Epidermal melanocyte (primary cell): ENCODE data around the gene LYPD1.

Source experiments
- DNase-seq: peaks from one replicate; pipeline ENCODE4 v3.0.0; 2011; ENCODE audit warnings: low spot score; ENCODE audit not compliant: insufficient read length

The LYPD1 gene

DNA sequence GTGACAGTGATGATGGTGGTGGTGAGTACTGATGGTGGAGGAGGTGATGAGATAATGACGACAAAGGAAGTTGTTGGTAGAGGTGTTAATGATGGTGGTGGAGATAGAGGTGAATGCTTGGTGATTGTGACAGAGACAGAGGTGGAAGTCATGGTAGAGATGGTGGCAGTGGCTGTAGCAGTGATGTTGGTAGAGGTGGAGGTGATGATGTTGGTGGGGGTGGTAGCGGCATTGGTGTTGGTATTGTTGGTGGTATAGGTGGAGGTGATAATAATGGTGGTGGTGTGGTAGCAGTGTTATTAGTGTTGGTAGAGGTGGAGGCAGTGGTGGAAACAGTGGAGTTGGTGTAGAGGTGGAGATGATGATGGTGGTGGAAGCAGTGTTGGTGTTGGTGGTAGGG is 36.4 kb downstream of the LYPD1 start:
- no peak for DNase-seq

DNA sequence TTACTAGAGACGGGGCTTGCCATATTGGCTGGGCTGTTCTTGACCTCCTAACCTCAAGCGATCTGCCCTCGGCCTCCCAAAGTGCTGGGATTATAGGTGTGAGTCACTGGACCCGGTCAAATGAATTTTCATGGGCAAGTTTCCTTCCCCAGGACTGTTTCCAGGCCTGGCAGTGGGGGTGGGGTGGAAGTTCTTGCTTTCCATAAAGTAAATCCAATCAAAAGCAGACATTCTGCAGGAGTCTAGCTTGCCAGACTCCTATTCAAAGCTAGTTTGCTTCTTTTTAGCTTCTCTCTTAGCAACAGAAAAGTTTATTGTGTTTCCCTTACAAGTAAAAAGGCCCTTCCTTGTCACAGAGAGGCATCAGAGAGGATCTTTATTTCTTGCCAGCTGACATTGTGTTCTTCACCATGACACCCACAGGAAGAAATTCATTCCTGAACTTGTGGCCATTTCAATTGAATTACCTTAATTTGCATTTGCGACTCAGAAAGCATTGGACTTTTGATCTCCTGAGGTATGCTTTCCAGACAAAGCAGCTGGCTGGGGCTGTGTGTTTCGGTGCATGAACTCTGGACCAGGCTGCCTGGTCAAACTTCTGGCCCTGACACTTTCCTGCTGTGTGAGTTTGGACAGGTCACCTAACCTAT is 37.9 kb downstream of the LYPD1 start:
- no peak for DNase-seq

DNA sequence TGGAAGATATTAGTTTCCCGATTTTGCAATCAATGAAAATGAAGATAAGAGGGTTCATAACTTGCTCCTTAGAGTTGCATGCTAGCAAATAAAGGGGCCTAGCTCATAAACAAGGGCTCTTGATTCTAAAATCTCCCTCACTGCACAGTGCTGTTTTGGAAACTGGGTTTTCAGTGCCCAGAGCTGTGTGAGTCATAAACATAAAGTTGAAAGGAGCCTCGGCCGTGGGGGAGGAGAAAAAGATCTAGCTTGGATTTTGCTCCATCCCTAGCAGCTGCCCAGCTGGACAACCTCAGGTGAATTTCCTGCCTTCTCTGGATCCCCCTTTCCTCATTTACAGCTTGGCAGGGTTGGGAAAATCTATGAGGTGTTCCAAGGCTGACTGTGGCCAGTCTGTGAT is 42.5 kb downstream of the LYPD1 start:
- no peak for DNase-seq

DNA sequence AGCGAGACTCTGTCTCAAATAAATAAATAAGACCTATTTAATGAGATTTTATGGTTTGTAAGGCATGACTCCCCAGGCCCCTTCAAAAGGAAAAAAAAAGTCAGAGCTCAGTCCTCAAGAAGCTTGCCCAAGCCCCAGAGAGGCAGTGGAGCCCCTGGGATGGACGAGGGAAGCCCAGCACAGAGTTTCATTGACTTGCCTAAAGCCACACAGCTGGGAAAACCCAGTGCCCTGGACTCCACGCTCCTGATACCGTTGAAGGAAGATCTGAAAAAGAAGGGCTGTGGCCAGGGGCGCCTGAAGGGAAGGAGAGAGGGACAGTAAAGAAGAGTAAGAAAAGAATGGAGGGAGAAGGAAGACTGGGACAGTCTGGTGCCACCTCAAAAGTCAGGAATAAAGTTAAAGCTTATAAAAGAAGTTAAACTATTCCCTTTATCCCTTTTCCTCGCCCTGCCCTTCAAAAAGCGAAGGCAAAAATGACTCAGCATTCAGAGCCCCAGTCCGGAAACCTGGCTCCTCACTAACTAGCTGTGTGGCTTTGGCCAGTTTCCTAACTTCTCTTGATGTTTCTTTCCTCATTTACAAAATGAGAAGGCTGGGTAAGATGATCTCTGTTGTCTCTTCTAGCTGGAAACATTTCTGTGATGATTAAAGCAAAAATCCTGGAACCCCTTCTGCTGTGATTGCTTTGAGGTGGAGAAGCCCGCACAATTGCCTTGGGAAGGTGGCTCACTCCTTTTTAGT is 46.7 kb downstream of the LYPD1 start:
- no peak for DNase-seq

DNA sequence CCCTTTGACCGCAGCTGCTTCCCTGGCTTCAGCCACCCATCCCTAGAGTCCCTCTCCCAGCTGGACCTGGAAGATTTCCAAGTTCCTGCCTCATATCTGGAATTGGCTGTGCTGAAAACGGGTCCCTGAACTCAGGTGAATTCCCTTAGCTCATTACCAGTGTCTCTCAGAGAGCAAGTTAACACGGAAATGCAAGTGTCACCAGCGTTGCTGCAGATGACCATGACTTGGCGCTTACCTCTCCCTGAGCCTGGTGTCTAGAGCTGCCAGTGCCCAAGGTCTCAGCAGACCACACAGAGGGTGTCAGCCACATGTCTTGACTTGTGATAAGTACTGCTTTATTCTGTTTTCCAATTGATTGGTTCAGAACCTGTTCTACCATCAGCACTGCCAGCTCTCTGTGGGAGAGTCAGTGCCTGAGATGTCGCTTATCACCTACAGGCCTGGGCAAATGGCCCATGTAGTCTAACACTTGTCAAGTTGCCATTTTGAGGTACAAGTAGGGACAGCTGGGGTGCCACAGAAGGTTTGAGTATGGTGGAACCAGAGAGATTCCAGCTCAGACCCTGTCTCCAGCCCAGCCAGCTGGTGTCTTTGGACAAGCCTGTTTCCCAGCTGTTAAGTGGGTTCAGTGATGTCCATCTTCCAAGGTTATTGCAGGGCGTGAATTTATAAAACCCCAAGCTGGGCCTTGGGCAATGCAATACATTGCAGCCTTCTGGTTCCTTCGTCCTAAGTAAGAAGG is 48.7 kb downstream of the LYPD1 start:
- no peak for DNase-seq

DNA sequence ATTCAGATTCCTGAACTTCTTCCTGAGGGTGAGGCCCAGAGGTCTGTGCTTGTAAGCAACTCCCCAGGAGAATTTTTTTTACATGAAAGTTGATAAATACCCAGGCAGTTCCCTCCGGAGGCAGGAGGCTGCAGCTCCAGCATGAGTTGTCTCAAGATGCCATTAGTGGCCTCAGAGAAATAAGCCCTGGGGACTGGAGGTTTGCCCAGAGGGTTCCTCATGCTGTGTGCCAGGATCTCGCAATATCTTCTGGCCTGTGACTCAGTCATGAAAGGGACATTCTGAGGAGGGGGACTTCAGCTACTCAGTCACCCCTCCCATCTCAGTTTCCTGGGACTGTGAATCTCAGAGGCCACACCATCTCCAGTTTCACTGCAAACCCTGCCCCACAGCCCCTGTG is 49.9 kb downstream of the LYPD1 start:
- DNase-seq = no peak

DNA sequence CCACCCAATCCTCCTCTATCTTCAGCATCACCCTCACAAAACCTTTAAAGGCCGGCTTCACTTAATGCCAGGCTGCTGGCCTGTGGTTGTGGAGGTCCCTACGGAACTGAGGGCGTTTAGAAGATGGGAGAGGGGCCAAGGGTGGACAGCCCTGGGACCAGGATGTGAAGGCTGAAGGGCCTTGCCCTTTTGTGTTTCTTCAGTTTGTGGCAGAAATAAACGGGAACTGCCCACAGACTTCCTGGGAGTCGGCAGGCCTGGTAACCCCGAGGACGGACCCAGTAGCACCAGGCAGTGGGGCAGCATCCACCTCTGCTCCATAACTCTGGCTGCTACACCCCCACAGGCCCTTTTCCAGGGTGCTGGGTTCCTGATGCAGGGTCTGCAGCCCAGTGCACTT is 51.3 kb downstream of the LYPD1 start:
- no peak for DNase-seq

DNA sequence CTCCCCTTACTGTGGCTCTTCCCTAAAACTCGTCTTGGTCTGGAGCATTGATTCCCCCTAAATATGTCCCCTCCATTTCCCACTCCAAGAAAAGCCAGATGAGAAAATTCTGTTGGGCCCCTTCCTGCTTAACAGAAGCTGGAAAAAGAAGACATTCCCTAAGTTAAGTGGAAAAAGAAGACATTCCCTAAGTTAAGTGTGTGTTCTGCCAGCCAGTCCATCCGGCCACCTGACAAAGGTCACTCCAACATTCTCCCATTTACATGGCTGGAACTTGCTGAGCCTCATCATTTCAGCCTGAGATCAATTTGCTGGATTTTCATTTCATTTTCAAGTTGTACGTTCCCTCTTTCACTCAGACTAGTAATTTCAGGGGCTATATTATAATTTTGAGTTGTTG is 52.0 kb downstream of the LYPD1 start:
- DNase-seq = no peak

DNA sequence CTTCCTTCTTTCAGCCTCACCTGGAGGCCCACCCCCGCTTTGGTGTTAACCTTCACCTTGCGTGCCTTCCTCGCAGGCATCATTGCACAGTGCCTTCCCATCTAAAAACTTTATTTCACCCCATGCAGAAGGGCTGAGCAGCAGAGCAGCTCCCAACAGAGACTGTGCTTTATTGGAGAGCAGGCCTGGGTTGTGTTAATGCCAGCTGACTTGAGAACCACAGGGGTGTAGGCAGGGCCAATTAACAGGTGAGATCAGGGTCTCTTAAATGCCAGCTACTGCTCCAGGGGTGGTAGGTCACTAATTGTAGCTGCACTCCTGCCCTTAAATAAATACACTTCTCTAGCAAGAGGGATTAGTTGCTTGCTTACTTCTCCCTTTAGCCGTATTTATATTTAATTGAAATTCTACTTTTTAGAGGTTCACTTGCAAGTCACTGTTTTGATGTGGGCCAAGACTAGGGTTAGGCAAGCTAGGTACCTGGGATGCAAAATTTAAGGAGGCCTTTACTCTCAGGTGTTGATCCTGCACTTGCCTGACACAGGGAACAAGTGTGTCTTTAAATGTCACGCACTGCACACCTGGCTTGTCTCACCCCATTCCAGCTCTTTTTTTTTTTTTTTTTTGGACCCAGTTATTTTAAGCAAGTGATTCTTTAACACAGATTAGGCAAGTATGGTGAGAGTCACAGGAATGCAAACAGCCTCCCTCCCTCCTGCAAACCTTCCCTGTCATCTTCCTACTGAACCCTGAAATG is 54.5 kb downstream of the LYPD1 start:
- DNase-seq = no peak

DNA sequence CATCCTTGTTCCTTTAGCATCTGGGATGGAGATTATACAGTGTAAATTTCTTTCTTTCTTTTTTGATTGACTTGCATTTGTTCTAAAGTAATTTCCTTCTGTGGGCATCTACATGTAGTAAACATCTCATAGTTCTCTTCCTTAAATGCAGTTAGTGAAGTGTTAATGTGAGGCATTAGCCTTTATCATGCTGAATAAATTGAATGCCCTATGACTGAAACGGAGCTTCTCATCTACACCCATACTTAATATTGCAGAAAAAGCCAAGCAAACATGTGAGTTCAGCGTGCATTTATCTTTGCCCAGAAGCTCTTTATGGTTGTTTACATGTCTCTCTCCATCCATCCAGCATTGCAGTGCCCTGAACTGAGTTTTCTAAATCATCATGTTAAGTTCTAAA is 58.3 kb downstream of the LYPD1 start:
- DNase-seq = no peak

DNA sequence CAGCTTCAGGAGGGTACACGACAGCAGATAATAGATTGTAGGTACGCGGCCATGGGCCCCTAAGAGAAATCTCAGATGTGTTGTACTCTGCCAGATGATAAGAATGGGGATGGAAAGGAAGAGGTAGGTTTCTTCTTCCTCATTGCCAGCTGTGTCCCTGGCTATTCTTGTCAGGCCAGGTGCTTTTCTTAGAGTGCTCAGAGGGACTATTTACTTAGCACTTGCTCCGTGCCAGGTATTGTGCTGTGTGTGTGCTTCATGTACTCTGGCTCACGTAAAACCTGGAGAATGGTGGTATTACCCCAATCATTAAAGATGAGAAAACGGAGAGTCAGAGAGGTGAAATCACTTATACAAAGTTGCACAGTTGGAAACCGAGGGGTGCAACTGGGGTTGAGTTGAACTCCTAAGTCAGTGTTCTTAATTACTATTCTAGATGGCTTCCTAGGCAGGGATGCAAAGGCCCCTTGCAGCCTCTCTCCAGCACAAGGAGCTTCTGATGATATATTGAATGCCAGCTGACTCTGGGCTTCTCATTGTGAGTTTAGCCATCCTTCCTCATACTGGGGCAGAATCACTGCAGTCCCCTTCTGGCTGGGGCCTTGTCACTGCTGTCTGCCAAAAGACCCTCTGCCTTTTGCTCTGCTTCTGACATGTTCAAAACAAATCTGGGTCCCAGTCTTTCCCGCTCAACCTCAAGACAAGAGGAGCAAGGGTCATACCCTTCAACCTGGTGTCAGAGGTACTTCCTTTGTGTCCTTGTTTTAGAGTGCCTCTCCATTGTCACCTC is 60.7 kb downstream of the LYPD1 start:
- no peak for DNase-seq

DNA sequence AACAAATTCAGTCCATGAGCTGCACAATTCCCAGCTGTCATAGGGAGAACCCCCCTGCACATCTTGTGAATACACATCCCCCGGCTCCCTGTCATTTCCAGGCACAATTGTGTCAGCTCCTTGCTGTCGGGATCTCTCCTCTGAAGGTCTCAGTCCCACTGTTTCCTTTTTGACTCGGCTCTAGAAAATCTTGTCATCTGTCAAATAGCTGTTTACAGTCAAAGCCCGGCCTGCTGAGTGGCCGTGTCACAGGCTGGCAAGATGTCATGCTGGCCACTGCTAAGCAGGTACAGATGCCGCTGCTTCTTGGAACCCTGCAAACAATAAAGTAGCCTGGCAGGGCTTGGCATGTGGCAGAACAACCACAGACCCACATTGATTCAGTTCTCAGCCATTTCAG is 61.7 kb downstream of the LYPD1 start:
- no peak for DNase-seq

DNA sequence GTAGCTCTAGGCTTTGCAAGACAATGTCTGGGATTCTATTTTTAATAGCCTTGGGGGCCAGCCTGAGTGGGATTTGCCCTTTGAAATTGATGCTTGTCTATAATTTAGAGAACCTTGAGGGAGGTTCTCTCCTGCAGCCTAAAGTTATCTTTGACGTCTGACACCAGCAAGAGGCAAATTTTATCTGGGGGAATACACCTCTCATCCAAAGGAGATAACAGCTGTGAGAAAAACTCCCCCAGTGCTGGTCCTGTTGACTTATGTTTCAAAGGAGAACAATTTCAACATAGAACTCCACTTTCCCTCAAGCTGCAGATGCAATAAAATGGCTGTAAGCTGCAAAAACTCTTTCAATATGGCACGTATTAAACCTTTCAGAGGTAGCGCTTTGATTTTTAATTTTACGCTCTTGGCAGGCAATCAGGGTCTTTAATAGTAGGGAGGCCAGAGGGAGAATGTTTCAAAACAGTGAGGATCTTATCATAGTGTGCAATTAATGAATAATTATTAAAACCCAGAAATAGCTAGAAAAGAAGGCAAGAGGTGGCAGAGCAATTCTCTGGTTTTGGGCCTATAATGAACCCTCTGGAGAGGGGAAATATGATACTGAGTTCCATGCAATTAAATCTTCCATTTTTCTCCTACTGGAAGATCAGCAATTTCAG is 62.4 kb downstream of the LYPD1 start:
- DNase-seq = no peak

DNA sequence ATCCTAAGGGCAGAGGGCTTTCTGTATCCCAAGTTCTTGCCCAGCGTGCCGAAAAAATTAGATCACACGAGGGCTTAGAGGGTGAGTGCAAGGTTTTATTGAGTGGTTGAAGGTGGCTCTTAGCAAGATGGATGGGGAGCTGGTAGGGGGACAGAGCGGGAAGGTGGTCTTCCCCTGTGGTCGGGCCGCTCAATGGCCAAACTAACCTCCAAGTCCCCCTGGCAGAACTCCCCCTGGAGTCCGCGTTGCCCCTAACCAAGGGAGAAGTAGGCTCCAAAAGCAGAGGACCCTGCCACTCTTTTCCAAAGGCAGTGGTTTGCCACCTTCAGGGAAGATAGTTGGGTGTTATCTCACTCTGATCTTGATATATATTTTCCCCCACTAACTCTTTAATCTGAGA is 63.4 kb downstream of the LYPD1 start:
- DNase-seq = no peak

DNA sequence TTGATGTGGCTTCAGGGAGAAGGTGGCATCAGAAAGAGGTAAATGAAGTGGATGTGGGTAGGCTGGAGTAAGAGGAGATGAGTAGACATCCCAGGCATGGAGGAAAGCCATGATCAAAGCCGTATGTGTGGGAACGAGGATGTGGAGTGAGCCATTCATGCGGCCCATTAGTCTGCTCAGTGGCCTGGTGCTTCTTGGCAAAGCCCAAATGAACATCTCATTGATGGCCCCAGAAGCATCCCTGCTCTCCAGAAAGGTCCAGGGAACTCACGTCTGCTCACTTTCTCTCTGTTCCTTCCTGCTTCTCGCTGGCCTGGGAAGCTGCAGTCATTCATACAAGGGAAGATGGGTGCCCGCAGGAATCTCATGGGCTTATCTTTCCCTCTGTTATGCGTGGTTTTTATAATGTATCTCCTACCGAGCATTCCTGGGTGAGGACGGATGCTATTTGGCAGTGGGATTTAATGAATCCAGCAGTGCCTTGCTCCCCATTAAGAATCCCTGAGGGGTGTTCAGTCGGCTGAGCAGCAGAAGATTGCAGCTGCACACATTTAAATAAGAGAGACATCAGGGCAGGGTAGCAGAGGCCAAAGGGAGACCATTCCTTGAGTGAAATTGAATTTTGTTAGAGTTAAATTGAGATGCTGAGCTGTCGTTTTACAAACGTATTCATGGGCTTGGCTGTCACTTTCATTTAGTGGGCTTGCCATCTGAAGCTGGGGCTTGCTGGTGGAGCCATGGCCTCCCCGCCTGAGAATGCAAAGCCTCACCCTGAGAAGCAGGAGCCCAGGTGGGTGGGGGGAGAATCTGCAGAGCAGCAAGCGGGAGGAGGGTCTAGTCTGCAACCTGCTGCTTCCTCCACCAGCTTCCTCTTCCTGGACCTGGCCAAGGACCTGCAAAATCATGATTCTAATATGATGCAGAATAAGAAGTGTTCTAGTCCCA is 64.5 kb downstream of the LYPD1 start:
- no peak for DNase-seq

DNA sequence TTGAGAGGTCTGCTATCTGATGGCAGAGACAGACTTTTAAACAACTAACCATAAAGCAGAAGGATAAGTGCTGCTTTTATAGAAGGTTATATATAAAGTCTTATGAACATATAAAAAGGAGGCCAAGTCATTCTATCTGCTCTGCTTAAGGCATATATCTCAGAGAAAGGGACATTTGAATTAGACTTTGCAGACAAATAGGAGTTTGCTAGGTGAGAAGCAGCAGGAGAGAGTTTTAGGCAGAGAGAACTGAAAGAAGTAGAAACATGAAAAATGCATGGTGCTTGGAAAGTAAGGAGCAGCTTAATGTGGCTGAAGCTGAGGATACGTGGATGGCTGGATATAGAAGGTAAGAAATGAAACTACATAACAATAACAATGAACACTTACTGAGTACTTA is 65.4 kb downstream of the LYPD1 start:
- no peak for DNase-seq

DNA sequence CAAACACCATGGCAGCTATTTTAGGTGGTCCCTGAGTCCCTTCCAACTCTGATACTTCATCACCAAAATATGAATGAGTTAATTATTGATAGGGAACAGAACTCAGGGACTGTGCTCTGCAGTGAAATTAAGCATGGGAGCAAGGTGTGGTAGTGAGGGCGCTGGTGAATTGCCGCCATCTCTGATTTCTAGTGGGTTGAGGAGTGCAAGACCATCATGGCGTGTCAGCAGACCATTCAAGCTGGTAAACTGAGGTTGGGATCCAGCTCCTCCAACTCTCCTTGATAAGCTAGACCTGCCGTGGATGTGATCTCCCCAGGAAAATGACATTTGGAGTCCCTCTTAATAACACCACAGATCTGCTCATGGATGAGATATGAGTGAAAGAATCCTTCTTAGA is 70.4 kb downstream of the LYPD1 start:
- DNase-seq = no peak

DNA sequence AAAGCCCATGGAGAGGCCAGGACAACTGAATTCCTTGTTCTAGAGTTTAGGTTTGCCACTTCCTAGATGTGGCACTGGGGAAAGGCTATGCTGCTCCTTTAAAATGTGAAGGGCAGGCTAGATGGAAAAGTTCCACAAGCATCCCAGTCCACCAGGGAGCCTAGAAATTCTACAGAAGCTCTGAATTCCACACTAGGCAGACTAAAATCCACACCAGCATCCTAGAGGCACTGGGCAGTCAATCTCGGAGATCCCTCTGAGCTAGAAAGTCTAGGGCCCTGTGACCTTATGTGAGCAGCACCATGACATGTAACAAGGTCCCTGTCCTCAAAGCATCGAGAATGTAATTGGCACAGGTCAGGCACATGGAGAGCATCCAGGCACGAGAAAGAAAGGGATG is 71.5 kb downstream of the LYPD1 start:
- DNase-seq = no peak

DNA sequence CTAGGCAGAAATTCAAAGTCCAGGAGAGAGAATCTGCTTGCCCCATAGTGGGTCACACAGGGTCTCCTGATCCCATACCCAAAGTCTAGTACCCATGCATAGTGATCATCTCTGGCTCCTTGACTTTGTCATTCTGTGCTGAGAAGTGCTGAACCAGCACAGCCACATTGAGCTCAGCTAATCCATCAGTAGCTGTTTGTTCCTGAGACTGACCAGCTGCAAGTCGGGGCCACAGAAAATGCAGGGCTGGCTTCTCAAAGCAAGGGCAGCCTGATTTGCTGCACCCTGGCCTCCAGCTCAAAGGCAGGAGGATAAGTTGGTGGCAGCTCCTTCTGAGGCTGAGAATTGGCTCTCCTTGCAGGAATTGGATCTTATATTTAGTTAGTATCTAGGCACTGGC is 72.2 kb downstream of the LYPD1 start:
- DNase-seq = no peak
